Smooth muscle cell (in vitro differentiated cells): ENCODE measurements around the gene SNORC. TPM values are rescaled to one million over a fixed set of nuclear protein-coding genes. Genes with fewer than 3 reads are reported as not detected.

ENCODE experiments used
- DNase-seq: peaks from one replicate; lab custom pipeline; 2025; ENCODE audit not compliant: unreplicated experiment; lab: John Stamatoyannopoulos, UW
- H2AFZ ChIP-seq: fragments of 200-600 bp; sonication (generic); 2 replicates; pipeline ENCODE4 v1.6.0; 2016; ENCODE audit warnings: antibody characterized with exemption, low read depth, mild to moderate bottlenecking
- H3F3A ChIP-seq: fragments of 200-600 bp; sonication (generic); 2 replicates; pipeline ENCODE4 v1.6.0; 2017; ENCODE audit warnings: antibody characterized with exemption, low read depth
- H3K27ac ChIP-seq: fragments of 200-600 bp; sonication (generic); 2 replicates; pipeline ENCODE4 v1.5.1; 2016; ENCODE audit warnings: low read depth, mild to moderate bottlenecking
- H3K27me3 ChIP-seq: fragments of 200-600 bp; sonication (generic); 2 replicates; pipeline ENCODE4 v1.6.1; 2016; ENCODE audit warnings: low read depth, mild to moderate bottlenecking
- H3K36me3 ChIP-seq: fragments of 200-600 bp; sonication (generic); 2 replicates; pipeline ENCODE4 v1.5.1; 2016; ENCODE audit warnings: low read depth
- H3K4me1 ChIP-seq: fragments of 200-600 bp; sonication (generic); 2 replicates; pipeline ENCODE4 v1.5.1; 2016; ENCODE audit warnings: low read depth
- H3K4me2 ChIP-seq: fragments of 200-600 bp; sonication (generic); 2 replicates; pipeline ENCODE4 v1.6.0; 2016; ENCODE audit warnings: mild to moderate bottlenecking
- H3K4me3 ChIP-seq: fragments of 200-600 bp; sonication (generic); 2 replicates; pipeline ENCODE4 v1.5.1; 2016; ENCODE audit warnings: mild to moderate bottlenecking
- H3K79me2 ChIP-seq: fragments of 200-600 bp; sonication (generic); 2 replicates; pipeline ENCODE4 v1.6.0; 2016; ENCODE audit warnings: low read depth, mild to moderate bottlenecking
- H3K9ac ChIP-seq: fragments of 200-600 bp; sonication (generic); 2 replicates; pipeline ENCODE4 v1.6.0; 2016; ENCODE audit warnings: low read depth
- H3K9me3 ChIP-seq: fragments of 200-600 bp; sonication (generic); replicated peaks from 2 replicates; pipeline ENCODE4 v1.5.1; 2016; ENCODE audit warnings: low read depth
- H4K20me1 ChIP-seq: fragments of 200-600 bp; sonication (generic); 2 replicates; pipeline ENCODE4 v1.6.0; 2016; ENCODE audit warnings: low read depth
- WGBS: methylation state at CpG from one replicate; pipeline ENCODE4 v1.1.7; 2016; ENCODE audit warnings: low lambda C conversion rate; 5-methylcytosine and 5-hydroxymethylcytosine counted together
- polyA plus RNA-seq: library from polyadenylated mRNA; unstranded; fragments of >200 nt; fragmentation: Nextera tagmentation; extraction: Ambion mirVana; gene quantifications from 2 replicates; pipeline ENCODE4 v1.2.1, GENCODE V29; 2016
- total RNA-seq: library from RNA; depleted of rRNA; stranded (reverse); fragments of >200 nt; gene quantifications from 2 replicates; pipeline ENCODE4 v1.2.3, GENCODE V29; 2014
- TF ChIP-seq, protein P1 (sequence below): fragments of 200-600 bp; sonication (generic); IDR thresholded peaks from 2 replicates; pipeline ENCODE4 v1.5.1; 2017; ENCODE audit warnings: borderline replicate concordance, mild to moderate bottlenecking, antibody characterized with exemption; ENCODE audit not compliant: insufficient read depth, poor library complexity, severe bottlenecking

SNORC gene
- total and polyA plus RNA-seq, 2 experiments from 2014 or later, result 0.18 to 0.78 TPM

DNA sequence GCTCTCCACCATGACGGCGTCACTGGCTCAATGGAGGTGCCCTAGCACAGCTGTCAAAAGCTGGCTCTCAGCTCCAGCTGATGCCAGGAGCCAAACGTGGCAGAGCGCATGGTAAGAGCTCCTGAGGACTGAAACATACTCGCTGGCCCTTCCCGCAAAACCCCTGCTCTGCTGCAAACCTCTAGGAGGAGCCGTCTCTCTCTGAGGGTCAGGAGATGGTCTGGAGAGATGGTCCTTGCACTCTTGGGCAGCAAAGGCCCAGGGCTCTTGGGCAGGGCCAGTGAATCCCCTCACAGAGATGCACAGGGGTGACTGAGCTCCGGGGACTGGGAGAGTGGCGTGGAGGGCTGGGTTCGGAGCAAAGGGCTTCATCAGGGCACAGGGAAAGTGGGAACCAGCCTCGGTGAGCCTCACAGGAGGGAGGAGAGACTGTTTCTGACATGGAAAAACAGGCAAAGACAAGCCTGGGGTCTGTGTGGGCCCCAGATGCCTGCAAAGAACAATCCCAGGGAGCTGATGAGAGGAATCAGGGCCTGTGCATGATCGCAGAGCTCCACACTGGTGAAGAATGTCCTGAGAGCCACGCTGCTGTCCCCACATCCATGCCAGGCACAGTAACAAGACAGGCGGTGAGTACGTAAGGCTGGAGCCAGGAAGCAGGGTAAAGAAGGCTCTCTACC lies 17.2 kb downstream of the SNORC start:
- TF ChIP-seq, protein P1, sequence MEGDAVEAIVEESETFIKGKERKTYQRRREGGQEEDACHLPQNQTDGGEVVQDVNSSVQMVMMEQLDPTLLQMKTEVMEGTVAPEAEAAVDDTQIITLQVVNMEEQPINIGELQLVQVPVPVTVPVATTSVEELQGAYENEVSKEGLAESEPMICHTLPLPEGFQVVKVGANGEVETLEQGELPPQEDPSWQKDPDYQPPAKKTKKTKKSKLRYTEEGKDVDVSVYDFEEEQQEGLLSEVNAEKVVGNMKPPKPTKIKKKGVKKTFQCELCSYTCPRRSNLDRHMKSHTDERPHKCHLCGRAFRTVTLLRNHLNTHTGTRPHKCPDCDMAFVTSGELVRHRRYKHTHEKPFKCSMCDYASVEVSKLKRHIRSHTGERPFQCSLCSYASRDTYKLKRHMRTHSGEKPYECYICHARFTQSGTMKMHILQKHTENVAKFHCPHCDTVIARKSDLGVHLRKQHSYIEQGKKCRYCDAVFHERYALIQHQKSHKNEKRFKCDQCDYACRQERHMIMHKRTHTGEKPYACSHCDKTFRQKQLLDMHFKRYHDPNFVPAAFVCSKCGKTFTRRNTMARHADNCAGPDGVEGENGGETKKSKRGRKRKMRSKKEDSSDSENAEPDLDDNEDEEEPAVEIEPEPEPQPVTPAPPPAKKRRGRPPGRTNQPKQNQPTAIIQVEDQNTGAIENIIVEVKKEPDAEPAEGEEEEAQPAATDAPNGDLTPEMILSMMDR, result no peak
- no peak overlapping the region for H2AFZ ChIP-seq
- H4K20me1 ChIP-seq, result no peaks in the 10 kb centered on the region
- H3K9ac ChIP-seq, result no peak overlapping the region
- no peaks in the 10 kb centered on the region for H3K4me1 ChIP-seq
- WGBS, result 81% methylated on average over 15 of the region's 15 CpGs
- H3F3A ChIP-seq, result no peaks in the 10 kb centered on the region
- no peak overlapping the region for H3K4me2 ChIP-seq
- H3K9me3 ChIP-seq, result no peaks in the 10 kb centered on the region
- H3K27me3 ChIP-seq, result no peaks in the 10 kb centered on the region
- no peak overlapping the region for H3K4me3 ChIP-seq
- no peaks in the 10 kb centered on the region for H3K79me2 ChIP-seq
- DNase-seq, result no peak
- H3K36me3 ChIP-seq, result no peaks in the 10 kb centered on the region
- no peak overlapping the region for H3K27ac ChIP-seq

DNA sequence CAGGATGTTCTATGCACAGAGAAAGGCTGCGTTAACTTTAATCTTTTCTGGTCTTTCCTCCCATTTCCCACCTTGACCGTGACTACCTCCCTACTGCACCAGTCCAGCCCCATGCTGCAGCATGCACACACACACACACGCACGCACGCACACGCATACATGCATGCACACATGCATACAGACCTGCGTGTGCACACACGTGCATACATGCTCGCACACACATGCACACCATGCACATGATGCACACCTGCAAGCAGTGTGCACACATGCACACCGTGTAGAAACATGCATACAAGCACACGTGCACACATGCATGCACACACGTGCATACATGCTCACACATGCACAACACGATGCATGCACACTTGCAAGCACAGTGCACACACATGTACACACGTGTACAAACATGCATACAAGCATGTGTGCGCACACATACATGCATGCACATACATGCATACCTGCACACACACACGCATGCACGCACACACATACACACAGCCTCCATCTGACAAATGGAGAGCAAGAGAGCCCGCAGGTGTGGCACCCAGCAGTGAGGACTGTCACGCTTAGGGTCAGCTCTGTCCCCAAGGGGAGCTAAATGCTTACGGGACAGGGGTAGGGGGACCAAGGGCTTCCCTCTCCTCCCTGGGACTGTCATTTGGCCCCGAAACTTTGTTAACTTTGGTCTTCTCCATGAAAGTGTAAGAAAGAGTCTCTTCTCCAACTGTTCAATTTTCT lies 18.2 kb downstream of the SNORC start:
- H3K4me1 ChIP-seq, result no peaks in the 10 kb centered on the region
- no peak overlapping the region for H3K27ac ChIP-seq
- no peak overlapping the region for H3K9ac ChIP-seq
- 94% methylated on average over 21 of the region's 21 CpGs for WGBS
- no peak overlapping the region for H3K4me2 ChIP-seq
- H3K79me2 ChIP-seq, result no peaks in the 10 kb centered on the region
- H4K20me1 ChIP-seq, result no peaks in the 10 kb centered on the region
- DNase-seq, result no peak
- no peak overlapping the region for H2AFZ ChIP-seq
- no peaks in the 10 kb centered on the region for H3K36me3 ChIP-seq
- no peaks in the 10 kb centered on the region for H3K9me3 ChIP-seq
- TF ChIP-seq, protein P1, result no peak
- H3K27me3 ChIP-seq, result no peaks in the 10 kb centered on the region
- no peaks in the 10 kb centered on the region for H3F3A ChIP-seq
- no peak overlapping the region for H3K4me3 ChIP-seq

DNA sequence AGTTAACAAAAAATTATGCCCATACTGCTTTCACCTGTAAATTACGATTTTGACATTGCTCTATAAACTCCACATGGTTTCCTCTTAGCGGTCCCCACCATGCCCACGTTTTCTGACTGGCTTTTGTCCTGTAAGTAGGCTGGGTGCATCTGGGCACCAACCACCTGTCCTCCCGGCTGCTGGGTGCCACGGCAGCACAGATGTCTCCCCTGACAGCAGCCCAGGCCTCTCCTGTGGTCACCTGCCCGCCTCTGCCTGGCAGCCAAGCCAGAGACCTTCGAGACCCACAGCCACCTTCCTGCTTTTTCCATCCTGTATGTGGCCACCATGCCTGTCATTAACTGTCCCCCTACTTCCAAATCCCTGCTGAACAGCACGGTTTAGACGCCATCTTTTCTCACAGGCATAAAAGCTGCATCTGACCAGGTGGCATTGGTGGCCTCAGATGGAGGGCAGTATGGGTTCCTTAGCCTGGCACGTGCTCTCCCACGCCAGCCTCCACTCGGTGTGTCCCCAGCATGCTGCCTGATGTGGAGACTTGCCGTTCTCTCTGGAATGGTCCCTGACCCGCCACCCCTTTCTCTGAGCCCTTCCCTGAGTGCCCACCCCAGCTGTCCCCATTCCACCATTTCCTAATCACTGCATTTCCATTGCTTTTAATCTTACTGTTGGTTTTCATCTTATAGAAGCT lies 18.9 kb downstream of the SNORC start:
- Histone ChIP-seq H3K36me3 (no peaks in the 10 kb centered on the region), H3K9me3 (no peaks in the 10 kb centered on the region), H3K9ac (no peak overlapping the region), H3K79me2 (no peaks in the 10 kb centered on the region), H3K4me1 (no peaks in the 10 kb centered on the region), H3K4me2 (no peak overlapping the region), H3K27ac (no peak overlapping the region), H4K20me1 (no peaks in the 10 kb centered on the region), H3K4me3 (no peak overlapping the region), H3K27me3 (no peaks in the 10 kb centered on the region), H3F3A (no peaks in the 10 kb centered on the region), H2AFZ (no peak overlapping the region)
- TF ChIP-seq, protein P1, result no peak
- no peak for DNase-seq
- WGBS, result 91% methylated on average over 14 of the region's 14 CpGs
